NT2/D1 (cell line): ENCODE measurements around the gene ANGPT4.

ENCODE experiments used
- DNase-seq: peaks from one replicate; pipeline ENCODE4 v3.0.0-alpha.2; 2011; ENCODE audit warnings: low read depth, low spot score
- H3K27me3 ChIP-seq: 2 replicates; pipeline ENCODE4 v1.6.0; 2011; ENCODE audit warnings: mild to moderate bottlenecking; ENCODE audit not compliant: insufficient read length, insufficient read depth
- H3K36me3 ChIP-seq: 2 replicates; pipeline ENCODE4 v1.6.1; 2011; ENCODE audit warnings: mild to moderate bottlenecking, low read length, mixed read lengths; ENCODE audit not compliant: insufficient read depth, insufficient read length
- H3K4me1 ChIP-seq: 2 replicates; pipeline ENCODE4 v1.5.1; 2011; ENCODE audit not compliant: insufficient read depth, insufficient read length
- H3K4me3 ChIP-seq: 2 replicates; pipeline ENCODE4 v1.5.1; 2011; ENCODE audit warnings: low read depth; ENCODE audit not compliant: insufficient read length
- H3K9ac ChIP-seq: 2 replicates; pipeline ENCODE4 v1.6.0; 2011; ENCODE audit warnings: low read depth; ENCODE audit not compliant: insufficient read length
- H3K9me3 ChIP-seq: 2 replicates; pipeline ENCODE4 v1.5.1; 2011; ENCODE audit warnings: mild to moderate bottlenecking, low read length; ENCODE audit not compliant: insufficient read depth
- SUZ12 ChIP-seq: IDR thresholded peaks from 2 replicates; pipeline ENCODE4 v1.6.1; 2011; ENCODE audit not compliant: insufficient read length, insufficient read depth; ENCODE audit errors: extremely low read depth
- YY1 ChIP-seq: IDR thresholded peaks from 2 replicates; pipeline ENCODE4 v1.6.1; 2011; ENCODE audit not compliant: insufficient read length, insufficient read depth
- ZNF274 ChIP-seq: IDR thresholded peaks from 2 replicates; pipeline ENCODE4 v1.6.1; 2011; ENCODE audit warnings: mild to moderate bottlenecking, low read depth, low read length

The ANGPT4 gene

GRCh38 chr20:920311-920710, 4.2 kb upstream of the ANGPT4 start:
- Histone ChIP-seq H3K4me1 (peaks cover 3% of the 10 kb centered on the region), H3K9ac (no peak overlapping the region), H3K4me3 (no peak overlapping the region), H3K36me3 (no peaks in the 10 kb centered on the region), H3K9me3 (no peaks in the 10 kb centered on the region; the same call in 1 of the 2 replicates), H3K27me3 (no peaks in the 10 kb centered on the region)
- TF ChIP-seq YY1 (no peak), SUZ12 (no peak), ZNF274 (no peak)
- no peak for DNase-seq

GRCh38 chr20:919491-919916, 3.4 kb upstream of the ANGPT4 start:
- TF ChIP-seq SUZ12 (no peak), ZNF274 (no peak), YY1 (no peak)
- H3K9ac ChIP-seq = no peak overlapping the region
- H3K4me1 ChIP-seq = peaks cover 3% of the 10 kb centered on the region
- H3K27me3 ChIP-seq = no peaks in the 10 kb centered on the region
- no peaks in the 10 kb centered on the region; the same call in 1 of the 2 replicates for H3K9me3 ChIP-seq
- no peak for DNase-seq
- no peak overlapping the region for H3K4me3 ChIP-seq
- no peaks in the 10 kb centered on the region for H3K36me3 ChIP-seq

- no peak for DNase-seq
- Histone ChIP-seq H3K27me3 (no peaks in the 10 kb centered on the region), H3K9me3 (no peaks in the 10 kb centered on the region; the same call in 1 of the 2 replicates), H3K9ac (no peak overlapping the region), H3K36me3 (no peaks in the 10 kb centered on the region), H3K4me3 (no peak overlapping the region), H3K4me1 (peaks cover 3% of the 10 kb centered on the region)
- TF ChIP-seq YY1 = no peak
- TF ChIP-seq ZNF274 = no peak
- TF ChIP-seq SUZ12 = no peak
Observed at GRCh38 chr20:917416-917815, 1.3 kb upstream of the ANGPT4 start.

- Histone ChIP-seq H3K27me3 (no peaks in the 10 kb centered on the region), H3K4me1 (peaks cover 3% of the 10 kb centered on the region), H3K36me3 (no peaks in the 10 kb centered on the region), H3K9ac (no peak overlapping the region), H3K9me3 (no peaks in the 10 kb centered on the region; the same call in 1 of the 2 replicates), H3K4me3 (no peak overlapping the region)
- DNase-seq = no peak
- no peak for TF ChIP-seq YY1
- no peak for TF ChIP-seq ZNF274
- no peak for TF ChIP-seq SUZ12
Observed at GRCh38 chr20:916825-917224, 691 bp upstream of the ANGPT4 start.

GRCh38 chr20:914727-915498, 1.2 kb downstream of the ANGPT4 start:
- Histone ChIP-seq H3K4me1 (peaks cover 3% of the 10 kb centered on the region), H3K4me3 (no peak overlapping the region), H3K27me3 (no peaks in the 10 kb centered on the region), H3K9me3 (no peaks in the 10 kb centered on the region), H3K9ac (no peak overlapping the region), H3K36me3 (no peaks in the 10 kb centered on the region)
- no peak for TF ChIP-seq YY1
- DNase-seq = no peak

- no peak for DNase-seq
- Histone ChIP-seq H3K36me3 (no peaks in the 10 kb centered on the region), H3K27me3 (no peaks in the 10 kb centered on the region), H3K9ac (no peak overlapping the region), H3K4me1 (peaks cover 3% of the 10 kb centered on the region), H3K4me3 (no peak overlapping the region), H3K9me3 (no peaks in the 10 kb centered on the region)
- no peak for TF ChIP-seq ZNF274
- no peak for TF ChIP-seq SUZ12
- no peak for TF ChIP-seq YY1
Observed at GRCh38 chr20:913306-913849, 2.8 kb downstream of the ANGPT4 start.

GRCh38 chr20:911882-912600, 4.1 kb downstream of the ANGPT4 start:
- TF ChIP-seq ZNF274 (no peak), YY1 (no peak), SUZ12 (no peak)
- Histone ChIP-seq H3K4me3 (no peak overlapping the region), H3K9me3 (no peaks in the 10 kb centered on the region), H3K9ac (no peak overlapping the region), H3K4me1 (peaks cover 3% of the 10 kb centered on the region), H3K36me3 (no peaks in the 10 kb centered on the region), H3K27me3 (no peaks in the 10 kb centered on the region)
- no peak for DNase-seq
